ENCODE measurements around the gene ANO3.

Gene ANO3

GRCh38 chr11:26365284-26365683 is 33.4 kb downstream of the ANO3 start:
- DNase-seq = no peak

GRCh38 chr11:26377619-26378018 is 45.7 kb downstream of the ANO3 start:
- no peak for DNase-seq

- no peak for DNase-seq
These were observed 67.4 kb downstream of the ANO3 start for GRCh38 chr11:26399336-26399735.

- no peak for DNase-seq
These were observed 78.9 kb downstream of the ANO3 start for GRCh38 chr11:26410706-26411366.

GRCh38 chr11:26412955-26413354 is 81.0 kb downstream of the ANO3 start:
- no peak for DNase-seq

DNA sequence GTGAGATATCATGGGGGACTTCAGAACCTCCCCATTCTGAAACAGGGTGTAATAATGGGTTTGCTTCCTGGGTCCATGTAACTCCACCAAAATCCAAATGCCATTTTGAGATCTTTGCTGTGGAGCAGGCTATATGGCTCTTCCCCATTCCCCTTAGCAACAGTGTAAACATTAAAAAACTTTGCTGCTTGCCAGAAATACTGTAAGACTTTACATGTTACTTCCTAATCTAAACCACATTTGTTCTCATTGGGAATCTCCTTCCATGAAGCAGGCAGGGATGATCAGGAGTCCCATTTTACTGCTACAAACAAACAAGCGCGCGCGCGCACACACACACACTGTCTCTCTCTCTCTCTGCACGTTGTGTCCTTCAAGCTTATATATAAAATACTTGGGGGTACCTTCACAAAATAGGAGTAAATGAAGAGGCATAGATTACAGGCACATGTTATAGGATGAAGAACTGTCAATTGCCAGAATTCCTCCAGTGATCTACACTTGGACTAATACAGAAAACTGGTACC is 86.5 kb downstream of the ANO3 start:
- DNase-seq = no peak

DNA sequence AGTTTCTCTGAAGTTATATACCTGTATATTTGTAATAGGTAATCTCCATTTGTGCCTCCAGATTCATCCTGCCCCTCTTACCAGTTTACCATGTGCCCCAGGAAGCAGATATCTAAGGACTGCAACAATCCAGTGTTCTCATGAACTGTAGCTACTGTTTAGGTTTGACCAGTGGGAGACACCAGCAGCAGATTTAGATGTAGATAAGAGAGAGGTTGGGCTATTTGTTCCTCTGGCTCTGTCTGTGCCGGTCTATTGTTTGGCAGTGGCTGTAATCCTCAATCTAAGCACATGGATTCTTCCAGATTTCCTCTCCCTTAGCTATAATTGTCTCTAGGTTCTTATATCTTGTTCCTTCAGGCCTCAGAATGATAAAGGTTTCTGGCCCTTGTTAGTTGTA is 88.4 kb downstream of the ANO3 start:
- no peak for DNase-seq

GRCh38 chr11:26424255-26424654 is 92.3 kb downstream of the ANO3 start:
- DNase-seq = no peak

DNA sequence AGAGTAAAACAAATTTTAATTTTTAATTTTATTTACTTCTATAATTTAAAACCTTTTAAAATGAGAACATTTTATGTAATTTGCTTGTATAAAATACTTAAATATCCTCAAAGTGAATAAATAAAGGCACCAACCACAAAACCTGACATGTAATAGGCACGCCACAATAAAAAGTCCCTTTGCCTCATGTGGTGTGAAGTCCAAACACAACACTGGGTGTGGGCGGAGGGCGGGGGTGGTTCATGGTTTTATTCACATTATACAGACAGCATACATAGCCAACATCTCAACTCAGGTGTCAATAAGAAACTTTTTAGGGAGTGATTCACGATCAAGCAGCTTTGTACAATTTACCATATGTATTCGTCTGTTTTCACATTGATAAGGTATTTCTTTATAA is 107.9 kb downstream of the ANO3 start:
- no peak for DNase-seq

GRCh38 chr11:26442131-26442530 is 110.2 kb downstream of the ANO3 start:
- DNase-seq = no peak

DNA sequence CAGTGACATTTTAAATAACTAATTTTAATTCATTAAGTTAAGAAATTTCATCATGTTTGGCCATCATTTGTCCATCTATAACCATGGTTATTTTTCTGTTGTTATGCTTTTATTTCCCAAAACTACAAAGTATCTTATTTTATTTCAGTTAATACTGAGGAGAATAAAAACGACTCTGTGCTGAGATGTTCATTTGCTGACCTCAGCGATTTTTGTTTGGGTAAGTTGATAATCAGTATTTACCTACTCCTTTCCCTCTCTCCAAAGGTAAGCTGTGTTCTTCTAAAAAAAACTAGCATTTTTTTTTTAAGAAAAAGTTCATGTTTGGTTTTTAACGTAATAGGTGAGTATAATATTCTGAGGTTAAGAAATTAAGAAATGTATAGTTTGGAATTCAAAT is 111.7 kb downstream of the ANO3 start:
- DNase-seq = no peak

DNA sequence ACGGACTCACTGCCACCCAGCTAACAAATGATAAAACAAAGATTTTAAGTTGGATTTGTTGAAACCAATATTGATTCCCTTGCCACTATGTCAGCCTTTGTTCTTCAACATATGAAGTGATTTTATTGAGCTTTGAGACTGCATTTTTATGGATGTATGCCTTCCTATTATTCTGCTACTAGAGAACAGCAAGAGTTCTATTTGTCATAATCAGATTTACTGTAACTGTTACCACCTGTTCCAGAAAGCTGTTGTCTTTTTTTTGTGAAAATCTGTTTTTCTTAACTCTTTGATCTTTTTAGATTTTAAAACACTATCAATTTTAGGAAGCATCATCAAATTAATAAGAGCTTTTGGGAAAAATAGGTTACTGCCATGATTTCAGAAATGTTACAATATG is 125.7 kb downstream of the ANO3 start:
- no peak for DNase-seq

DNA sequence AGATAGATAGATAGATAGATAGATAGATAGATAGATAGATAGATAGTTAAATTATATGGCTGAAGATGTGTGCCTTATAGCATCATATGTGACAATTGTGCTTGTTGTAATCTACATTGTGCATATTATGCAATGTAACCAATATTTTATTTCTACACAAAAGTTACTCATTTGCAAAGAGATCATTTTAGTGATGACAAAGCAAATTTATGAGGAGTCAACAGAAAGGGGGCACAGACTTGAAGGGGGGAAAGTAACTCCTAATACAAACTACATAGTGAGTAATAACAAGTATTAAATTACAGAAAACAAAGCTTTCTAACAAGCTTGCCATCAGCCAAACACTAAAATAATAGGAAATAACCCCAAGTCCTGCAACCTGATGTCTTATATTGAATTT is 133.3 kb downstream of the ANO3 start:
- no peak for DNase-seq

GRCh38 chr11:26467506-26467905 is 135.6 kb downstream of the ANO3 start:
- DNase-seq = no peak

GRCh38 chr11:26470992-26471391 is 139.1 kb downstream of the ANO3 start:
- DNase-seq = no peak

DNA sequence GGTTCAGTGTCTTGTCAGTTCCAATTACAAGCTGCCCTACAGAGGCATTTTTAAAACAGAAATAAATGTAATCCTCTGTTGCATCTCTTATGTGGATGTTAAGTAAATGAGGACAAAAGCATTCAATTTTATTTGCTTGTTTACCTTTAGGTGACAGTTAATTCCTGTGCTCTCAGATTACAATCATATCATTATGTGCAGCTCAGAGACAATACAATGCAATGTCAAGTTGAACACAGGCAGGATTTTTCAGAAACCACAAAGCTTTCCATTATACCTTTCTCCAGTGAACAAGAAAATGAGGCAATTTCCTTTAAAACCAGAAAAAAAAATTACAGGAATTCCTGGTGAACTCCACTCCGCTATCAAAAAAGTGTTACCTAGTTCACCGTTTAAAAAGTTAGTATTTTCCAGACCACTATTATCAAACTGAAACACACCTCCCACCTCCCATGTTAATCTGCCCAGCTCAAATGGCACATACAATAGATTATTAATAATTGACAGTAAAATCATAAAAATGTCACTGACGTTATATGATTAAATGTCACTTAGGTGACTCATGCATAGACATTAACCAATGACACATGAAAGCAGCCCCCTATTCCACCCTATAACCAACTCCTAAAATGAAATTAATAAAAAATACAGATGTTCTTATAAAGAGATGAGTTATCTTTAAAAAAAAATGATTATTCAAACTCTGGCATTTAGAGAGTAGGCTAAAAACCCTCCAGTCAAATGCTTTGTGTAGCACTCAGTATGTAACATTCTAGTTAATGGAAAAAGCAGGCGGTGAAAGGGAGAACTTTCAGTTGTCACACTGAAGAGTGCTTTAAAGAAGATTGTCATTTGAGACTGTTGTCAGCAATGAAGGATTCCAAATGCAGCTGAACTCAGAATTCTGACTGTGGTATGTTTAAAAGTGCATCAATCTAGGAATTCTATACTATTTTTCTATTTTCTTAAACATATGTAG is 141.6 kb downstream of the ANO3 start:
- DNase-seq = no peak

GRCh38 chr11:26474401-26474800 is 142.5 kb downstream of the ANO3 start:
- no peak for DNase-seq

- no peak for DNase-seq
These were observed 145.5 kb downstream of the ANO3 start for GRCh38 chr11:26477396-26477795.

- DNase-seq = no peak
These were observed 146.8 kb downstream of the ANO3 start for GRCh38 chr11:26478710-26479109.

DNA sequence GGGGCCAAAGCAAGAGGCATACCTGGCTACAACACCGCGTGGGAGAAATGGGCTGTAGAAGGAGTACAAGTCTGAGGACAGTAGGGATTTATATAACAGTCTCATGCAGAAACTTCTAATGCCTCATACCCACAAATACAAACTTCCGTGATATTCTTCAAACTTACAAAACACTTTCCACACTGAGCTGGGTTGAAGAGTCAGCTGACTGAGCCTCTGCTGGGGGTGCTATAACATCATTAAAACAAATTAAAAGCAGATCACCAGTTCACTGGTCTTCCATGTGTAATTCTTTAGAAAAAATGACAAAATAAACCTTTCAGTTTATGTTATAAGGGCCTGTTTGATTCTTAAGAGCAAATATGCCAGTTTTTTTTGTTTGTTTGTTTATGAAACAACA is 148.1 kb downstream of the ANO3 start:
- DNase-seq = no peak

DNA sequence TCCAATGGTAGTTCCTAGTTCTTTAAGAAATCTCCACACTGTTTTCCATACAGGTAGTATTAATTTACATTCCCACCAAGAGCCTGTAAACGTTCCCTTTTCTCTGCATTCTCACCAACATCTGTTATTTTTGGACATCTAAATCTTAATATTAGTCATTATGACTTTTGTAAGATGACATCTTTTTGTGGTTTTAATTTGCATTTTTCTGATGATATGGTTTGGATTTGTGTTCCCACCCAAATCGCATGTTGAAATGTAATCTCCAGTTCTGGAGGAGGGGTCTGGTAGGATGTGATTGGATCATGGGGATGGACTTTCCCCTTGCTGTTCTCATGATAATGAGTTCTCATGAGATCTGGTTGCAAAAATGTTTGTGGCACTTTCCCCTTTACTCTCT is 151.2 kb downstream of the ANO3 start:
- DNase-seq = no peak

DNA sequence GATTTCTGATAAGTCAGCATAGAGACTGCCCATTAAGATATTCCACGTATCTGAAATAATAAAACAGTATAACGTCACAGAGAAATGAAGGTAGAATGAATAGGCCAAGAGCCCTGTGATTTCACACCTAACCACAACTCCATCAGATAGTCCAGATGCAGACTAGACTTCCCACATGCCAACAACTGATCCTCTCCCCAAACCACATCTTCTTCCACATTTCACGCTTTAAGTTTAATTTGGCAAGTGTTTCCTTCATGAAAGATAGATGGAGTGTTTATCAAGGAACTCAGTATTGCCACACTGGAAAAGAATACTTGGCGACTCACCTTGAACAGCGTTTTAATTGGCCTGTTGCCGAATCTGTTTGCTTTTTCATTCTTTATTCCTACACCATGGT is 158.6 kb downstream of the ANO3 start:
- no peak for DNase-seq

- DNase-seq = no peak
These were observed 161.7 kb downstream of the ANO3 start for GRCh38 chr11:26493616-26494015.

DNA sequence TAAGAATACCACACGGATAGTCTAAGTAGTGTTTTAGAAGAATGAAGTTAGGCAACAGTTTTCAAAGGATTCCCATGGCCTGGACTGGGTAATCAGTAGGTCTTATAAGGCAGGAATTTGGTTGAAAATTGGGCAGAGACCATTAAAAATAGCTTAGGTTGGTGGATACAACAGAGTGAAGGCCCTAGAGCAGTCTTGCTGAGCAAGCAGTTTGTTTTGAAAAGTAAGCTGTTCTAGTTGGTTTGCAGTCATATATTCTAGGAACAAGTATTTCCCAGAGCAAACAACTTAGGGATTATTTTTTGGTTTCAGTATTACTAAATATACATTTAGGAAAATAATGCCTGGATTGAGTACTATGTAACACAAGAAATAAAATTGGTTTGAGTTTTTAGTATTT is 175.3 kb downstream of the ANO3 start:
- DNase-seq = no peak

All from T1000 (cell line).